Adrenal gland (tissue), 12 donors: ENCODE results near the gene SPOCK1. TPM values are rescaled to one million over a fixed set of nuclear protein-coding genes. Genes with fewer than 3 reads are reported as not detected.

Experiments
- DNase-seq, 7 donors: peaks; one replicate each; pipeline ENCODE4 v3.0.0-alpha.2; 2019 to 2020
- H3K27ac ChIP-seq, 5 donors: fragments of 200-600 bp; sonication (generic) in 4 of 5; 1 replicate in 3 of 5; 2 replicates in 2 of 5; pipeline versions ENCODE4 v1.5.1 to v1.8.0; 2016 to 2020; ENCODE audit warnings: mild to moderate bottlenecking in 1 of 5
- H3K27me3 ChIP-seq: fragments of 200-600 bp; 2 replicates; pipeline ENCODE4 v1.8.0; 2021
- H3K36me3 ChIP-seq, 2 donors: fragments of 200-600 bp; replicated peaks in 1 of 2; 1 replicate in 1 of 2; 2 replicates in 1 of 2; pipeline versions ENCODE4 v1.5.1 to v1.8.0; 2018 to 2022
- H3K4me1 ChIP-seq, 2 donors: fragments of 200-600 bp; replicated peaks in 1 of 2; 1 replicate in 1 of 2; 2 replicates in 1 of 2; pipeline versions ENCODE4 v1.5.1 to v1.8.0; 2018 to 2021
- H3K4me3 ChIP-seq, 4 donors: fragments of 200-600 bp; sonication (generic) in 3 of 4; one replicate each; pipeline ENCODE4 v1.5.1; 2016 to 2018
- H3K9me3 ChIP-seq, 3 donors: fragments of 200-600 bp; sonication (generic) in 1 of 3; replicated peaks in 1 of 3; 1 replicate in 2 of 3; 2 replicates in 1 of 3; pipeline versions ENCODE4 v1.5.1 to v1.8.0; 2016 to 2021
- POLR2A ChIP-seq, 2 donors: fragments of 450-650 bp; IDR thresholded peaks; one replicate each; pipeline ENCODE4 v1.6.1; 2017; ENCODE audit warnings: antibody characterized with exemption in 2 of 2, mild to moderate bottlenecking in 2 of 2, moderate library complexity in 1 of 2
- WGBS, 4 donors: extraction: QIAGEN DNeasy Blood & Tissue Kit in 2 of 4; methylation state at CpG; one replicate each; pipeline versions ENCODE4 v1.1.5 to v1.1.7; 2013 to 2017; 5-methylcytosine and 5-hydroxymethylcytosine counted together
- intact Hi-C, 2 donors: fragments of 100-400 bp; cut with DNase I; formaldehyde crosslinking; loops; one replicate each; pipeline versions ENCODE4 v1.14.1 to v1.15.0; 2022 to 2023
- polyA plus RNA-seq, 3 donors: library from polyadenylated mRNA; stranded (reverse); fragments of 200-250 nt in 2 of 3; fragments of 350-450 nt in 1 of 3; fragmentation: Illumina TruSeq in 1 of 3; extraction: RNeasy Lipid Tissue Mini Kit (QIAGEN cat#74804) in 1 of 3; gene quantifications; one replicate each; pipeline ENCODE4 v1.2.3, GENCODE V29; 2013 to 2014
- total RNA-seq, 9 donors: library from RNA; depleted of rRNA in 4 of 9; stranded (reverse); fragments of >200 nt in 4 of 9; fragments of 120-200 nt in 1 of 9; fragmentation: NEBNext Ultra II Directional in 1 of 9; extraction: Animal tissue kit (Norgen Biotek cat#: 25700) in 1 of 9; gene quantifications; one replicate each; pipeline versions ENCODE4 v1.1.0 to v1.2.4, GENCODE V29; 2013 to 2023
- TF ChIP-seq, protein P1 (sequence below), 6 experiments: fragments of 450-650 bp in 4 of 6; fragments of 200-600 bp in 2 of 6; sonication (generic) in 1 of 6; IDR thresholded peaks; 1 replicate in 5 of 6; 2 replicates in 1 of 6; pipeline versions ENCODE4 v1.5.1 to v1.8.0; 2016 to 2021; ENCODE audit warnings: antibody characterized with exemption in 6 of 6, mild to moderate bottlenecking in 2 of 6, moderate library complexity in 1 of 6
- donor health status: healthy with polysubstance abuse.
- donor health status: Bipolar disorder and iron deficiency.
- donor health status: DM: yes; HTN: yes; CAD: no.
- donor health status: DM: no; HTN: no; CAD: no.
- donor health status: DM: no; HTN: no; CAD: no.
- donor health status: DM: yes; HTN: yes; CAD: no.

SPOCK1 gene
- total and polyA plus RNA-seq, 12 donors = 5.4 to 102 (median 55.6) TPM

DNA sequence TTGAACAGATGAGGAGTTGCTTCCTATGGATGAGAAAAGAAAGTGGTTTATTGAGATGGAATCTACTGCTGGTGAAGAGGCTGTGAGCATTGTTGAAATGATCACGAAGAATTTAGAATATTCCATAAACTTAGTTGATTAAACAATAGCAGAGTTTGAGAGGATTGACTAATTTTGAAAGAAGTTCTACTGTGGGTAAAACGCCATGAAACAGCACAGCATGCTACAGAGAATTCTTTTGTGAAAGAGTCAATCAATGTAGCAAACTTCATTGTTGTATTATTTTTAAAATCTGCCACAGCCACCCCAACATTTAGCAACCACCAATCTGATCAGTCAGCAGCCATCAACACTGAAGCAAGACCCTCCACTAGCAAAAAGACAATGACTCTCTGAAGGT, 309.1 kb downstream of the SPOCK1 start:
- Histone ChIP-seq H3K27ac (no peak overlapping the region), H3K4me1 (peaks cover 0 to 7% of the 10 kb centered on the region in 2 donors), H3K4me3 (no peak overlapping the region), H3K36me3 (no peaks in the 10 kb centered on the region), H3K27me3 (no peaks in the 10 kb centered on the region), H3K9me3 (no peaks in the 10 kb centered on the region)
- TF ChIP-seq POLR2A (IDR thresholded peaks at IDR 0.05) = no peak
- TF ChIP-seq, protein P1, sequence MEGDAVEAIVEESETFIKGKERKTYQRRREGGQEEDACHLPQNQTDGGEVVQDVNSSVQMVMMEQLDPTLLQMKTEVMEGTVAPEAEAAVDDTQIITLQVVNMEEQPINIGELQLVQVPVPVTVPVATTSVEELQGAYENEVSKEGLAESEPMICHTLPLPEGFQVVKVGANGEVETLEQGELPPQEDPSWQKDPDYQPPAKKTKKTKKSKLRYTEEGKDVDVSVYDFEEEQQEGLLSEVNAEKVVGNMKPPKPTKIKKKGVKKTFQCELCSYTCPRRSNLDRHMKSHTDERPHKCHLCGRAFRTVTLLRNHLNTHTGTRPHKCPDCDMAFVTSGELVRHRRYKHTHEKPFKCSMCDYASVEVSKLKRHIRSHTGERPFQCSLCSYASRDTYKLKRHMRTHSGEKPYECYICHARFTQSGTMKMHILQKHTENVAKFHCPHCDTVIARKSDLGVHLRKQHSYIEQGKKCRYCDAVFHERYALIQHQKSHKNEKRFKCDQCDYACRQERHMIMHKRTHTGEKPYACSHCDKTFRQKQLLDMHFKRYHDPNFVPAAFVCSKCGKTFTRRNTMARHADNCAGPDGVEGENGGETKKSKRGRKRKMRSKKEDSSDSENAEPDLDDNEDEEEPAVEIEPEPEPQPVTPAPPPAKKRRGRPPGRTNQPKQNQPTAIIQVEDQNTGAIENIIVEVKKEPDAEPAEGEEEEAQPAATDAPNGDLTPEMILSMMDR (IDR thresholded peaks at IDR 0.05) = no peak
- DNase-seq = no peak
- 43 to 86% (median 59%) methylated on average over 2 of the region's 2 CpGs for WGBS, 4 donors
- intact Hi-C loops = no loop called here

DNA sequence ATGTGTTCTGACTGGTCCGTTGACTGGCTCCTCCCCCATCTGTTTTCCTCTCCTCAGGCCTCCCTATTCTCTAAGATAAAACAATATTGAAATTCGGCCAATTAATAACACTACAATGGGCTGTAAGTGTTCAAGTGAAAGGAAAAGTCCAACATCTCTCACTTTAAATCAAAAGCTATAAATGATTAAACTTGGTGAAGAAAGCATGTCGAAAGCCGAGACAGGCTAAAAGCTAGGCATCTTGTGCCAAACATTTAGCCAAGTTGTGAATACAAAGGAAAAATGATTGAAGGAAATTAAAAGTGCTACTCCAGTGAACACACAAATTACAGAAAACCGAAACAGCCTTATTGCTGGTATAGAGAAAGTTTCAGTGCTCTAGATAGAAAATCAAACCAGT, 310.6 kb downstream of the SPOCK1 start:
- no peak overlapping the region for H3K4me3 ChIP-seq
- intact Hi-C loops = no loop called here
- no peak for TF ChIP-seq POLR2A (IDR thresholded peaks at IDR 0.05)
- TF ChIP-seq, protein P1 (IDR thresholded peaks at IDR 0.05) = no peak
- no peaks in the 10 kb centered on the region for H3K9me3 ChIP-seq
- H3K27ac ChIP-seq = no peak overlapping the region
- 69 to 88% (median 83%) methylated on average over 5 of the region's 5 CpGs for WGBS, 4 donors
- no peak for DNase-seq
- no peaks in the 10 kb centered on the region for H3K36me3 ChIP-seq
- H3K4me1 ChIP-seq = peaks cover 0 to 7% of the 10 kb centered on the region in 2 donors
- no peaks in the 10 kb centered on the region for H3K27me3 ChIP-seq

DNA sequence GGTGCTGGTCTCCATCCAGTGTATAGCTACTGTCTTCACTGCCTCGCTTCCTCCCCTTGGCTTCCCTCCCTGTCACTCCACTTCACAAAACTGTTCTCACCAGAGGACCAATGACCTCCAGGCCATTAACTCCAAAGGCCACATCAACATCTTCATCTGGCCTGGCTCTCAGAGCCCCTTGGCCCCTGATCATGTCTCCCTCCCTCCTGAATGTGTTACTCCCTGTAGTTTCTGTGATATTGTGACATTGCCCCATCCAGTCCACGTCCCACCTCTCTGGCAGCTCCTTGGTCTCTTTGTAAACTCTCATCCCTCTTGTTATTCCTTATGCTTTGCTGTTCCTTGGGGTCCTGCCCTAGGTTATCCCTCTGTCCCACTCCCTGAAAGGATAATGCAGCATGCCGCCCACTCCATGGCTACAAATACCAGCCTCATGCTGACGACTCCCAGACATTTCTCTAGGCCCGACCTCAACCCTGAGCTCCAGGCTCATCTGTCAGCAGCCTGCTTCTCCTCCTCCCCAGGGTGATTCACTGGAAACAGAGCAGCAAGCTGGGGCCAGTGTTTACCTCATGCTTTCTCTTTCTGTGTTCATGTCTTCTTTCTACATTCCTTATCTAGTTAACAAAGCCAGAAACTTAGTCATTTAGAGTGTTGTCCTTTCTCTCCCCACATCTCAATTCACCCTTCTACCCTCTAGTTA, 312.2 kb downstream of the SPOCK1 start:
- peak; percentile 38 to 75 (median 57) for DNase-seq
- Histone ChIP-seq H3K36me3 (no peaks in the 10 kb centered on the region), H3K27ac (peak overlapping the region in 3 of 5 donors; percentile 5 to 74 (median 26)), H3K9me3 (no peaks in the 10 kb centered on the region), H3K4me3 (no peak overlapping the region), H3K4me1 (no peaks in the 10 kb centered on the region), H3K27me3 (no peaks in the 10 kb centered on the region)
- TF ChIP-seq, protein P1 (IDR thresholded peaks at IDR 0.05) = no peak
- no peak for TF ChIP-seq POLR2A (IDR thresholded peaks at IDR 0.05)
- intact Hi-C loops = no loop called here
- WGBS, 4 donors = 53 to 66% (median 56%) methylated on average over 5 of the region's 5 CpGs

DNA sequence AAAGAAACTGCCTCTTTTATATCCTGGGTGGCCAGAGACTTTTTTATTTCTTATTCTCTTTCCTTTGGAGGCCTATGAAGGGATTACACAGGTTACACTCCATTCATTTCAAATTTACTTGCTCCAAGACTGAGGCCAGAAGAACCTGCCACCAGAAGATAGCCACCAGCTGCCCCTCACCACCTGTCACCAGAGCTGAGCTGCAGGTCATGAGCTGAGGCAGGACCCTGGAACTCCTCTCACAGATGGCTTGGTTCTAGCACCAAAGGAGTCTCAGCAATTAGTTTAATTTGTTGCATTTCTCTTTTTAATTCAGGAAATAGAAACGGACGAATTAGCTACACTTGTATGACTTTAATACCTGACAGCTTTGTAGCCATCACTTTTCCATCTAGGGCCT, 313.9 kb downstream of the SPOCK1 start:
- 80 to 94% (median 89%) methylated on average over 2 of the region's 2 CpGs for WGBS, 4 donors
- Histone ChIP-seq H3K27me3 (no peaks in the 10 kb centered on the region), H3K4me3 (no peak overlapping the region), H3K27ac (no peak overlapping the region), H3K36me3 (no peaks in the 10 kb centered on the region), H3K9me3 (no peaks in the 10 kb centered on the region), H3K4me1 (no peaks in the 10 kb centered on the region)
- no peak for TF ChIP-seq POLR2A (IDR thresholded peaks at IDR 0.05)
- TF ChIP-seq, protein P1 (IDR thresholded peaks at IDR 0.05) = no peak
- intact Hi-C loops = no loop called here
- no peak for DNase-seq
